ENCODE data around the gene DUS1L. TPM values are rescaled to one million over a fixed set of nuclear protein-coding genes. Genes with fewer than 3 reads are reported as not detected.
"Not testable (repeated sequence)": the region's sequence is repeated elsewhere in the genome, so short reads cannot be mapped to it uniquely, and the experiment has no call there.

The DUS1L gene
- total RNA-seq, 1 experiment from 2014 or later: 144 TPM

GRCh38 chr17:82049521-82049971 is 16.1 kb downstream of the DUS1L start:
- no peak for DNase-seq (ENCODE audit: low spot score)
- in situ Hi-C loops (cut with HindIII; ENCODE audit: low sequenced_read_pairs): no loop called here

GRCh38 chr17:82049106-82049505 is 16.5 kb downstream of the DUS1L start:
- DNase-seq (ENCODE audit: low spot score): no peak
- in situ Hi-C loops (cut with HindIII; ENCODE audit: low sequenced_read_pairs): no loop called here

GRCh38 chr17:82048571-82048971 is 17.0 kb downstream of the DUS1L start:
- in situ Hi-C loops (cut with HindIII; ENCODE audit: low sequenced_read_pairs): no loop called here
- no peak for DNase-seq (ENCODE audit: low spot score)

- in situ Hi-C loops (cut with HindIII; ENCODE audit: low sequenced_read_pairs): no loop called here
- DNase-seq (ENCODE audit: low spot score): no peak
Measured at GRCh38 chr17:82047914-82048570, 17.6 kb downstream of the DUS1L start.

- in situ Hi-C loops (cut with HindIII; ENCODE audit: low sequenced_read_pairs): no loop called here
- no peak for DNase-seq (ENCODE audit: low spot score)
Measured at GRCh38 chr17:82047379-82047778, 18.2 kb downstream of the DUS1L start.

GRCh38 chr17:82046903-82047302 is 18.7 kb downstream of the DUS1L start:
- no peak for DNase-seq (ENCODE audit: low spot score)
- in situ Hi-C loops (cut with HindIII; ENCODE audit: low sequenced_read_pairs): no loop called here

GRCh38 chr17:82045936-82046484 is 19.6 kb downstream of the DUS1L start:
- in situ Hi-C loops (cut with HindIII; ENCODE audit: low sequenced_read_pairs): no loop called here
- DNase-seq (ENCODE audit: low spot score): no peak

- in situ Hi-C loops (cut with HindIII; ENCODE audit: low sequenced_read_pairs): no loop called here
Measured at GRCh38 chr17:82043507-82043906, 22.1 kb downstream of the DUS1L start.

GRCh38 chr17:82042649-82043048 is 23.0 kb downstream of the DUS1L start:
- no peak for DNase-seq (ENCODE audit: low spot score)
- in situ Hi-C loops (cut with HindIII; ENCODE audit: low sequenced_read_pairs): no loop called here

More at GRCh38 chr17:82043507-82043906, 22.1 kb downstream of the DUS1L start:
- DNase-seq (ENCODE audit: low spot score): no peak

- in situ Hi-C loops (cut with HindIII; ENCODE audit: low sequenced_read_pairs): no loop called here
Measured at GRCh38 chr17:82041144-82041814, 24.3 kb downstream of the DUS1L start.

GRCh38 chr17:82039695-82040299 is 25.8 kb downstream of the DUS1L start:
- in situ Hi-C loops (cut with HindIII; ENCODE audit: low sequenced_read_pairs): no loop called here
- no peak for DNase-seq (ENCODE audit: low spot score)

More at GRCh38 chr17:82041144-82041814, 24.3 kb downstream of the DUS1L start:
- no peak for DNase-seq (ENCODE audit: low spot score)

GRCh38 chr17:82038796-82039409 is 26.7 kb downstream of the DUS1L start:
- in situ Hi-C loops (cut with HindIII; ENCODE audit: low sequenced_read_pairs); DNase-seq (ENCODE audit: low spot score): not testable (repeated sequence)

GRCh38 chr17:82037889-82038195 is 27.8 kb downstream of the DUS1L start:
- in situ Hi-C loops (cut with HindIII; ENCODE audit: low sequenced_read_pairs): no loop called here
- no peak for DNase-seq (ENCODE audit: low spot score)

- in situ Hi-C loops (cut with HindIII; ENCODE audit: low sequenced_read_pairs): no loop called here
- peak; percentile 98 for DNase-seq (ENCODE audit: low spot score)
Measured at GRCh38 chr17:82037092-82037888, 28.3 kb downstream of the DUS1L start, which contains the start of gene DCXR. DCXR (minus strand) TSS chr17:82037697; CDS start chr17:82037682, 15 bp downstream.

GRCh38 chr17:82036634-82037091 is 28.9 kb downstream of the DUS1L start:
- in situ Hi-C loops (cut with HindIII; ENCODE audit: low sequenced_read_pairs): no loop called here

GRCh38 chr17:82035956-82036633 is 29.5 kb downstream of the DUS1L start:
- no peak for DNase-seq (ENCODE audit: low spot score)
- in situ Hi-C loops (cut with HindIII; ENCODE audit: low sequenced_read_pairs): no loop called here

More at GRCh38 chr17:82036634-82037091, 28.9 kb downstream of the DUS1L start:
- no peak for DNase-seq (ENCODE audit: low spot score)

- no peak for DNase-seq (ENCODE audit: low spot score)
- in situ Hi-C loops (cut with HindIII; ENCODE audit: low sequenced_read_pairs): no loop called here
Measured at GRCh38 chr17:82035488-82035887, 30.1 kb downstream of the DUS1L start.

GRCh38 chr17:82034371-82035011 is 31.1 kb downstream of the DUS1L start:
- in situ Hi-C loops (cut with HindIII; ENCODE audit: low sequenced_read_pairs): no loop called here
- DNase-seq (ENCODE audit: low spot score): no peak

Measured in G401 (cell line).